ENCODE data around the gene TIE1. TPM values are rescaled to one million over a fixed set of nuclear protein-coding genes. Genes with fewer than 3 reads are reported as not detected.

Gene TIE1
- total RNA-seq, 2 donors from 2014 or later: 0.61 TPM; not detected in 1

- peaks cover 18% of the 10 kb centered on the region for H3K27me3 Mint-ChIP-seq
- H3K9me3 Mint-ChIP-seq: no peaks in the 10 kb centered on the region
- ATAC-seq (replicated peaks): no peak
- no peak overlapping the region for H3K27ac Mint-ChIP-seq
- no peaks in the 10 kb centered on the region for H3K4me1 Mint-ChIP-seq
- H3K4me3 Mint-ChIP-seq: no peak overlapping the region
- H3K36me3 Mint-ChIP-seq (ENCODE audit: low read depth): no peaks in the 10 kb centered on the region
These were observed 6.8 kb downstream of the TIE1 start for GRCh38 chr1:43307458-43308158.

- Mint-ChIP-seq H3K27me3 (peaks cover 18% of the 10 kb centered on the region), H3K4me1 (no peaks in the 10 kb centered on the region), H3K4me3 (no peak overlapping the region), H3K36me3 (ENCODE audit: low read depth) (no peaks in the 10 kb centered on the region), H3K9me3 (no peaks in the 10 kb centered on the region), H3K27ac (no peak overlapping the region)
- no peak for ATAC-seq (replicated peaks)
These were observed 8.0 kb downstream of the TIE1 start for GRCh38 chr1:43308635-43309404.

GRCh38 chr1:43309405-43310025 is 8.7 kb downstream of the TIE1 start:
- Mint-ChIP-seq H3K4me1 (no peaks in the 10 kb centered on the region), H3K36me3 (ENCODE audit: low read depth) (no peaks in the 10 kb centered on the region), H3K27me3 (peaks cover 14% of the 10 kb centered on the region), H3K4me3 (no peak overlapping the region), H3K9me3 (no peaks in the 10 kb centered on the region), H3K27ac (peak overlapping the region; percentile 16)
- ATAC-seq (replicated peaks): no peak

GRCh38 chr1:43311521-43311920 is 10.7 kb downstream of the TIE1 start:
- ATAC-seq (replicated peaks): no peak
- no peaks in the 10 kb centered on the region for H3K36me3 Mint-ChIP-seq (ENCODE audit: low read depth)
- no peaks in the 10 kb centered on the region for H3K9me3 Mint-ChIP-seq
- no peak overlapping the region for H3K27ac Mint-ChIP-seq
- H3K27me3 Mint-ChIP-seq: peaks cover 8% of the 10 kb centered on the region
- H3K4me1 Mint-ChIP-seq: no peaks in the 10 kb centered on the region
- no peak overlapping the region for H3K4me3 Mint-ChIP-seq

- no peaks in the 10 kb centered on the region for H3K36me3 Mint-ChIP-seq (ENCODE audit: low read depth)
- H3K9me3 Mint-ChIP-seq: no peaks in the 10 kb centered on the region
- H3K27me3 Mint-ChIP-seq: peaks cover 8% of the 10 kb centered on the region
- no peak overlapping the region for H3K27ac Mint-ChIP-seq
- no peak overlapping the region for H3K4me3 Mint-ChIP-seq
- H3K4me1 Mint-ChIP-seq: no peaks in the 10 kb centered on the region
- ATAC-seq (replicated peaks): peak; percentile 3
These were observed 11.4 kb downstream of the TIE1 start for GRCh38 chr1:43312212-43312623.

- H3K27me3 Mint-ChIP-seq: peaks cover 8% of the 10 kb centered on the region
These were observed 12.1 kb downstream of the TIE1 start for GRCh38 chr1:43312663-43313515.

GRCh38 chr1:43313771-43314170 is 13.0 kb downstream of the TIE1 start:
- no peak overlapping the region for H3K27ac Mint-ChIP-seq
- no peak for ATAC-seq (replicated peaks)
- peaks cover 4% of the 10 kb centered on the region for H3K4me1 Mint-ChIP-seq
- H3K27me3 Mint-ChIP-seq: no peaks in the 10 kb centered on the region
- no peaks in the 10 kb centered on the region for H3K36me3 Mint-ChIP-seq (ENCODE audit: low read depth)
- H3K4me3 Mint-ChIP-seq: no peak overlapping the region
- no peaks in the 10 kb centered on the region for H3K9me3 Mint-ChIP-seq

More at GRCh38 chr1:43312663-43313515, 12.1 kb downstream of the TIE1 start:
- H3K4me1 Mint-ChIP-seq: no peaks in the 10 kb centered on the region
- no peaks in the 10 kb centered on the region for H3K36me3 Mint-ChIP-seq (ENCODE audit: low read depth)
- H3K9me3 Mint-ChIP-seq: no peaks in the 10 kb centered on the region
- no peak for ATAC-seq (replicated peaks)
- H3K4me3 Mint-ChIP-seq: no peak overlapping the region
- H3K27ac Mint-ChIP-seq: no peak overlapping the region

- no peak overlapping the region for H3K4me3 Mint-ChIP-seq
- peaks cover 4% of the 10 kb centered on the region for H3K4me1 Mint-ChIP-seq
- H3K27me3 Mint-ChIP-seq: no peaks in the 10 kb centered on the region
- no peak for ATAC-seq (replicated peaks)
- no peaks in the 10 kb centered on the region for H3K9me3 Mint-ChIP-seq
- H3K36me3 Mint-ChIP-seq (ENCODE audit: low read depth): no peaks in the 10 kb centered on the region
- no peak overlapping the region for H3K27ac Mint-ChIP-seq
These were observed 13.5 kb downstream of the TIE1 start for GRCh38 chr1:43314233-43314632.

GRCh38 chr1:43315481-43315880 is 14.7 kb downstream of the TIE1 start:
- Mint-ChIP-seq H3K36me3 (ENCODE audit: low read depth) (no peaks in the 10 kb centered on the region), H3K4me3 (no peak overlapping the region), H3K4me1 (peaks cover 4% of the 10 kb centered on the region), H3K27ac (no peak overlapping the region), H3K9me3 (no peaks in the 10 kb centered on the region), H3K27me3 (no peaks in the 10 kb centered on the region)
- ATAC-seq (replicated peaks): no peak

- H3K4me3 Mint-ChIP-seq: no peak overlapping the region
- no peaks in the 10 kb centered on the region for H3K27me3 Mint-ChIP-seq
- H3K36me3 Mint-ChIP-seq (ENCODE audit: low read depth): no peaks in the 10 kb centered on the region
- H3K27ac Mint-ChIP-seq: peak overlapping the region; percentile 33
- H3K4me1 Mint-ChIP-seq: peaks cover 4% of the 10 kb centered on the region
- no peak for ATAC-seq (replicated peaks)
- no peaks in the 10 kb centered on the region for H3K9me3 Mint-ChIP-seq
These were observed 15.4 kb downstream of the TIE1 start for GRCh38 chr1:43315963-43316737.

- ATAC-seq (replicated peaks): no peak
- Mint-ChIP-seq H3K9me3 (no peaks in the 10 kb centered on the region), H3K27me3 (no peaks in the 10 kb centered on the region), H3K4me1 (peaks cover 4% of the 10 kb centered on the region), H3K4me3 (no peak overlapping the region), H3K27ac (peak overlapping the region; percentile 33), H3K36me3 (ENCODE audit: low read depth) (no peaks in the 10 kb centered on the region)
These were observed 16.1 kb downstream of the TIE1 start for GRCh38 chr1:43316738-43317520.

- H3K4me3 Mint-ChIP-seq: no peak overlapping the region
- ATAC-seq (replicated peaks): no peak
- peaks cover 4% of the 10 kb centered on the region for H3K4me1 Mint-ChIP-seq
- H3K9me3 Mint-ChIP-seq: no peaks in the 10 kb centered on the region
- H3K36me3 Mint-ChIP-seq (ENCODE audit: low read depth): no peaks in the 10 kb centered on the region
- H3K27ac Mint-ChIP-seq: peak overlapping the region; percentile 33
- no peaks in the 10 kb centered on the region for H3K27me3 Mint-ChIP-seq
These were observed 17.2 kb downstream of the TIE1 start for GRCh38 chr1:43317817-43318471.

GRCh38 chr1:43318831-43319230 is 18.0 kb downstream of the TIE1 start:
- Mint-ChIP-seq H3K4me1 (peaks cover 4% of the 10 kb centered on the region), H3K27me3 (no peaks in the 10 kb centered on the region), H3K27ac (no peak overlapping the region), H3K9me3 (no peaks in the 10 kb centered on the region), H3K4me3 (no peak overlapping the region), H3K36me3 (ENCODE audit: low read depth) (no peaks in the 10 kb centered on the region)
- ATAC-seq (replicated peaks): no peak

All from activated T-helper 17 cell treated with anti-CD3 and anti-CD28 coated beads, Interleukin-2, amount 50 U/mL, for 72 hours (primary cell).